GM18951 (cell line): Measurements from ENCODE around the gene IFT27.

Source experiments
- POLR2A ChIP-seq: IDR thresholded peaks from 4 replicates; pipeline ENCODE4 v1.6.1; 2011; ENCODE audit warnings: mild to moderate bottlenecking; ENCODE audit not compliant: insufficient read length, insufficient read depth; ENCODE audit errors: extremely low read depth
- in situ Hi-C: fragments of 300-500 bp; cut with MboI; formaldehyde crosslinking; loops from one replicate; pipeline ENCODE4 v1.12.0; 2022; ENCODE audit warnings: low sequenced_read_pairs, mixed read lengths, inconsistent platforms; ENCODE audit not compliant: unreplicated experiment

The IFT27 gene

DNA sequence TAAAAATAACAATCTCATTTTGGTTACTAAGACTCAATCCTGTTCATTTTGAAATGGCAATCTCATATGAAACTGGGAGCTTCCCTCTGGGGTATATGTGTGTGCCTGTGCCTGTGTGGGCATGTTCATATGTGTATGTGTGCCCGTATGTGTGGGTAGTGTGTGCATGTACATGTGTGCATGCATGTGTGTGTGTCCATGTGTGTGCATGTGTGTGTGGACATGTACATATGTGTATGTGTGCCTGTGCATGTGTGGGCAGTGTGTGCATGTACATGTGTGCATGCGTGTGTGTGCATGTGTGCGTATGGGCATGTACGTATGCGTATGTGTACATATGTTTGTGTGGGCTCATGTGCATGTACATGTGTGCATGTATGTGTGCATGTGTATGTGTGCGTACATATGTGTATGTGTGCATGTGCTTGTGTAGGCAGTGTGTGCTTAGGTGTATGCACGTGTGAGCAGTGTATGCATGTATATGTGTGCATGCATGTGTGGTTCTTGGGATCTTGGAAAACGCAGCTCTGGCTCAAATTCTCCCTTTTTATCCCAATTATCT is 47.9 kb downstream of the IFT27 start:
- in situ Hi-C loops = no loop called here
- no peak for TF ChIP-seq POLR2A

DNA sequence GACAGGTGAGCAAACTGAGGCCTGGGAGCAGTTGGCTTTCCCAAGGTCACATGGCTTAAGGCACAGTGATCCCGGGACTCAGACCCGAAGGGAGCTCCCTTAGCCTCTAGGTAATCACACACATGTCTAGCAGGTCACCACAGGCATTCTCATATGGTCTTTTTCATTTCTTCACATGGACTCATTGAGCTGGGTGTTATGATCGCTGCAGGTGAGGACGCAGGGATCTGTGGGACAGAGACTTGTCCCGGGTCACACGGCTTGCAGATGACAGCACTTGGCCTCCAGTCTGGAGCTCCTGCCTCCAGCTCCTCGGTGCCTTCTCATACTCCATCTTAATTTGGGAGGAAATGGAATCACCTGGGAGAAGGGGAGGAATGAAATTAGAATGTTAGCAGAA is 48.8 kb downstream of the IFT27 start:
- in situ Hi-C loops = no loop called here
- TF ChIP-seq POLR2A = no peak

DNA sequence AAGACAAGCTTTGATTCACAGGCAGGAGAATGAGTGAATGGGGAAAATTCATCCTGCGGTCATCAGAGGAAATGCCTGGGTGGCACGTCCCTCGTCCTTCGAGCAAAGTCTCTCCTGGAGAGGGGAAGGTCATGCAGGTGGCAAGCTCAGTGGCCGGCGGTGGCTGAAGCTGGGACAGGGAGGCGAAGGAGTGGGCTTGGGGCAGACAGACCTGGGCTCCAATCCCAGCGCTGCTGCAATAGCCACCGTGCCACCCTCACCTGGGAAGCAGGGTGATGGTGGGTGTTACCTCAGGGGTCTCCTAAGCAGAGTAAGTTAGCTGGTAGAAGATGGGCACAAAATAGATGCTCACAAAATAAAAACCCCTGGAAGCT is 49.9 kb downstream of the IFT27 start:
- TF ChIP-seq POLR2A = no peak
- in situ Hi-C loops = no loop called here

DNA sequence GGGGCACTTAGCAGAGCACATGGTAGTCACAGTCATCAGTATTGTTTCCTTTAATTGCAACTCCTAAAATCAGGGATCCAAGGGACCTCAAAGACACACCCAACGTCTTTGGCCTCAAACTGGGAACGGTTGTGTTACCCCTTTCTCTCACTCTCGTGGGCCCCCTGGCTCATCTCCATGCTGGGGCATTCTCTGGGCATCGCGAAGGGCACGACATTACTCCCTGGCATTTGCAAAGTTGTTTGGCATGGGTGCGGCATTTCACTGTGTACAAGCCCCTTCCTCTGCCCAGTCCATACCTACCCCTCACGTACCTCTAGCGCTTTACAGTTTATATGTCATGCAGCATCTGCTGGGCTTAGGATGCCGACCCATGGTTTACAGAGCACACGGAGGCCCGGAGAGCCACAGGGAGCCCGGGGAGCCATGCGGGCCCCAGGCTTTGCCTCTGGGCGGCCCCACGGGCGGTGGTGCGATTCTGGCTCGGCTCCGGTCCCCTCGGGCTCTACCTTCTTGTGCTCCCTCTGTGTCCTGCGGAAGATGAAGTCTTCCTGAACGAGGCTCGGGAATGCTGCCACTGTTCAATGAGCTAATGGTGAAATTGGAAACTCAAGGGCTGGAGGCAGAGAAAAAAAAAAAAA is 50.4 kb downstream of the IFT27 start:
- in situ Hi-C loops = no loop called here
- TF ChIP-seq POLR2A = no peak

DNA sequence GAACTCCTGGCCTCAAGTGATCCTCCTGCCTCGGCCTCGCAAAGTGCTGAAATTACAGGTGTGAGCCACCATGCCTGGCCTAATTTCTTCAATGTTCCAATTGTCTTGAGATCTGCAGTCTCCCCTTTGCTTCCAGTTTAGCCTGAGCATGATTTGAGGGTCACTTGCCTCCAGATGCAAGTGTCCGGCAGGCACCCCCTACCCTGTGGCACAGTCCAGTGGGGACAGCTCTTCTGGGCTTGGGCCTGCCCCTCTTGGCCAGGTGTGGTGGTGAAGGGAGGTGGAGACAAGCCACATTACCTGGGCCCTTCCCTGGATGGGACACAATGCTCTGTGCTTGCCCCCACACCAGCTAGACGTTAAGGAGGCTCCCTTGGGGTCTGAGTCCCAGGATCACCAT is 51.1 kb downstream of the IFT27 start:
- in situ Hi-C loops = no loop called here
- TF ChIP-seq POLR2A = no peak

DNA sequence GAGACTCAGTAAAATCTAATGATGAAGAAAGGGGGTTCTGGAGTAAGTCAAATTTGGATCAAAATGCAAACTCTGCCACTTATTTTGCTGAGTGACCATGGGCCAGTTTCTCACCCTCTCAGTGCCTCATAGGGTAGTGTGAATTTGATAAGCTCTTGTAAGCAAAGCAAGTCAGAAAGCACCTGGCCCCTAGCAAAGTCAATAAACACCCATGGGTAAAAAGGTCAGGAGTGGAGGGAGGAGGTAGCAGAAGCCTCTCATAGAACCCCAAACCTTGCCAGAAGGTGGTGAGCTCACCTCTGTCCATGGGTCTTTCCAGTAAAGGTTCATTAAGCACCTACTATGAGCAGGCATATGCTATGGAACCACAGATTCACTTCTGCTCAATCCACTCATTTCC is 53.9 kb downstream of the IFT27 start:
- TF ChIP-seq POLR2A = no peak
- in situ Hi-C loops = no loop called here

DNA sequence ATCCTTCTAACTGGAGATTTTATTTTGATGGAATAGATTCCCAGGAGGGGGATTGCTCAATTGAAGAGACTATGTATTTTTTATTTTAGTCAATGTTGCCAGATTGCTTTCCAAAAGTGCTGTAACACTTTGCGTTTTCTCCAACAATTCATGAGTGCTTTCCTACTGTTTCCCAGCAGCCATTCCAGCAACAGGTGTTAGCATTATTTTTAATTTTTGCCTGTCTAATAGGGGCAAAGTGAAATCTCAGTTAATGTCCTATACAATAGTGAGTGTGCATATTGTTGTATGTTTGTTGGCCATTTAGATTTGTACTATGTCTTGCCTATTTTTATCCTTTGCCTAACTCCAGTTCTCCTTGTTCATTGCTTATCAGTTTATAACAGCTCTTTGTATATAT is 60.3 kb downstream of the IFT27 start:
- no peak for TF ChIP-seq POLR2A
- in situ Hi-C loops = no loop called here

DNA sequence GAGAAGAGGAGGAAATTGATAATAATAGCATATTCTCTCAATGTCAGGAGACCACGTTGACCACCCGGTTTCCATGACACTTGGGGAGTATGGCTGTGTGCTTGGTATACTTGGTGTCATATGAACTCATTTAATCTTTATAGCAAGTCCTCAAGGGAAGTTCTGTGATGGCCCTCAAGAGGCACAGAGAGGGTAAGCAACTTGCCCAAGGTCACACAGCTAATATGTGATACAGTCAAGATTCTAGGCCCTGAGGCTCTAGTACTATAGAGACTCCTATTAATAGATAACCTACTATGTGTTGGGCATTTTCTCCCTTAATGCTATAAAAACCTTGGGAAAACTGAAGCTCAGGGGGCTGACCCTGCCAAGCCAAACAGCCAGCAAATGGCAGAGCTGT is 61.8 kb downstream of the IFT27 start:
- TF ChIP-seq POLR2A = no peak
- in situ Hi-C loops = no loop called here

DNA sequence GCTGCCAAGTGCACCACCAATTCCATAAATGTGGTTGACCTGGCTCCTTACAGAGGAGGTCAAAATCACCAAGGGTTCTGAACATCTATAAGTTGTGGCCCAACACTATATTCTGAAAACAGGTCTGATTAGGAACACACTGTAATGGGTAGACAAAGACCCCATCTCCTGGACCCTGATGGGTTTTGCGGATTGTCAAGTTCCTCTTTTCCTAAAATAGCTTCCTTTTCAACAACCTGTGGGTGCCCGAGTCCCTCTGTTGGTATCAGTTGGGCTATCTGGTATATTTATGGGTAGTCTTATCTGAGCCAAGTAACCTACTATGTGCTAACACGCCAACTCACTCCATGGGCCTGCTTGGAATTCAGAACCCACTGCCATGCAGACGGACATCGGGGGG is 62.5 kb downstream of the IFT27 start:
- TF ChIP-seq POLR2A = no peak
- in situ Hi-C loops = no loop called here
